Ascending aorta (tissue), 2 donors: ENCODE data around the gene IRAK4. TPM values are rescaled to one million over a fixed set of nuclear protein-coding genes. Genes with fewer than 3 reads are reported as not detected.
A peak's percentile ranks its signal among the peaks of the same experiment; 100 is the strongest.

ENCODE experiments used
- DNase-seq, 2 donors: peaks; one replicate each; pipeline ENCODE4 v3.0.0-alpha.2; 2019; ENCODE audit warnings: low spot score in 2 of 2
- H3K27ac ChIP-seq, 2 donors: fragments of 200-600 bp; sonication (generic); one replicate each; pipeline ENCODE4 v1.5.1; 2016 to 2017; ENCODE audit warnings: mild to moderate bottlenecking in 1 of 2
- H3K27me3 ChIP-seq: fragments of 200-600 bp; sonication (generic); one replicate; pipeline ENCODE4 v1.5.1; 2017
- H3K36me3 ChIP-seq, 2 donors: fragments of 200-600 bp; sonication (generic); one replicate each; pipeline ENCODE4 v1.5.1; 2016
- H3K4me1 ChIP-seq, 2 donors: fragments of 200-600 bp; sonication (generic); one replicate each; pipeline ENCODE4 v1.5.1; 2016 to 2017; ENCODE audit warnings: mild to moderate bottlenecking in 1 of 2
- H3K4me3 ChIP-seq, 2 donors: fragments of 200-600 bp; sonication (generic); one replicate each; pipeline ENCODE4 v1.5.1; 2016 to 2017; ENCODE audit warnings: mild to moderate bottlenecking in 1 of 2
- H3K9me3 ChIP-seq, 2 donors: fragments of 200-600 bp; sonication (generic); one replicate each; pipeline ENCODE4 v1.5.1; 2016
- intact Hi-C: fragments of 100-400 bp; cut with DNase I; formaldehyde crosslinking; loops from one replicate; pipeline ENCODE4 v1.15.1; 2023
- total RNA-seq: library from RNA; depleted of rRNA; stranded (reverse); fragments of >200 nt; gene quantifications from one replicate; pipeline ENCODE4 v1.1.0, GENCODE V29; 2016
- TF ChIP-seq, protein P1 (sequence below), 3 experiments: fragments of 200-600 bp in 2 of 3; fragments of 450-650 bp in 1 of 3; sonication (generic) in 2 of 3; IDR thresholded peaks; one replicate each; pipeline ENCODE4 v1.5.1; 2016 to 2019; ENCODE audit warnings: antibody characterized with exemption in 3 of 3, mild to moderate bottlenecking in 1 of 3, moderate library complexity in 1 of 3

The IRAK4 gene
- total RNA-seq, 1 donor from 2014 or later = 7.3 TPM

DNA sequence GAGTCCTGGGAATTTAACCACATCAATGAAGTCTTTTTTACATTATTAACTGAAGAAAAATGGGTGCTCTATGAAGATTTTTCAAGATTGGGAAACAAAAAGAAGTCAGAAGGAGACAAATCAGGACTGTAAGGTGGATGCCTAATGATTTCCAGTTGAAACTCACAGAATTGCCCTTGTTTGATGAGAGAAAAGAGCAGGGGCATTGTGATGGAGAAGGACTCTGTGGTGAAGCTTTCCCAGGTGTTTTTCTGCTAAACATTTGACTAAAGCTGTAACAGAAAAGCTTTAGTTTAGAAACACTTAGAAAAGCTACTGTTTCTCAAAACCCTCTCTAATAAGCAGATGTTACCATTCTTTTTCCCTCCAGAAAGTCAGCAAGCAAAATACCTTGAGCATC lies 5.8 kb downstream of the IRAK4 start:
- TF ChIP-seq, protein P1, sequence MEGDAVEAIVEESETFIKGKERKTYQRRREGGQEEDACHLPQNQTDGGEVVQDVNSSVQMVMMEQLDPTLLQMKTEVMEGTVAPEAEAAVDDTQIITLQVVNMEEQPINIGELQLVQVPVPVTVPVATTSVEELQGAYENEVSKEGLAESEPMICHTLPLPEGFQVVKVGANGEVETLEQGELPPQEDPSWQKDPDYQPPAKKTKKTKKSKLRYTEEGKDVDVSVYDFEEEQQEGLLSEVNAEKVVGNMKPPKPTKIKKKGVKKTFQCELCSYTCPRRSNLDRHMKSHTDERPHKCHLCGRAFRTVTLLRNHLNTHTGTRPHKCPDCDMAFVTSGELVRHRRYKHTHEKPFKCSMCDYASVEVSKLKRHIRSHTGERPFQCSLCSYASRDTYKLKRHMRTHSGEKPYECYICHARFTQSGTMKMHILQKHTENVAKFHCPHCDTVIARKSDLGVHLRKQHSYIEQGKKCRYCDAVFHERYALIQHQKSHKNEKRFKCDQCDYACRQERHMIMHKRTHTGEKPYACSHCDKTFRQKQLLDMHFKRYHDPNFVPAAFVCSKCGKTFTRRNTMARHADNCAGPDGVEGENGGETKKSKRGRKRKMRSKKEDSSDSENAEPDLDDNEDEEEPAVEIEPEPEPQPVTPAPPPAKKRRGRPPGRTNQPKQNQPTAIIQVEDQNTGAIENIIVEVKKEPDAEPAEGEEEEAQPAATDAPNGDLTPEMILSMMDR (IDR thresholded peaks at IDR 0.05) = no peak
- H3K36me3 ChIP-seq = peaks cover 9 to 10% of the 10 kb centered on the region in 2 donors
- intact Hi-C loops = no loop called here
- no peak overlapping the region for H3K27ac ChIP-seq
- peaks cover 4 to 17% of the 10 kb centered on the region in 2 donors for H3K4me1 ChIP-seq
- no peaks in the 10 kb centered on the region for H3K9me3 ChIP-seq
- no peak overlapping the region for H3K4me3 ChIP-seq
- DNase-seq = no peak
- no peaks in the 10 kb centered on the region for H3K27me3 ChIP-seq

DNA sequence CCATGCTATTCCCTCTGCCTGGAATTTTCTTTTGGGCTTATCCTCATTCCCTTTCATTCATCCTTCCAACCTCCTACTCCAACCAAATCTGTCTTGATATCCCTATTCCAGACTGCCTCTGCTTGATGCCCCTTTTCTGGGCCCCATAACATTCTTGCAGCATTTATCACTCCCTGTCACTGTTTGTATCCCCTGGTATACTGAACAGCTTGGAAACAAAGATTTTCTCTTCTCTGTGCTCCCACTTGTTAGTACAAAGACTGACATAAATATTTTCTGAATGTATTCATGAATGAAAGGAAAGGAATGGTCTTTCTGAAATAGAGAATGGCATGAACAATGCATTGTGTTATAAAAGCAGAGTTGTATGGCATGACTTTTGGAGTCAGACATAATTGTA lies 7.5 kb downstream of the IRAK4 start:
- intact Hi-C loops = no loop called here
- Histone ChIP-seq H3K9me3 (no peaks in the 10 kb centered on the region), H3K36me3 (peaks cover 16 to 25% of the 10 kb centered on the region in 2 donors), H3K27me3 (no peaks in the 10 kb centered on the region), H3K4me3 (no peak overlapping the region), H3K27ac (no peak overlapping the region), H3K4me1 (no peaks in the 10 kb centered on the region)
- no peak for DNase-seq
- TF ChIP-seq, protein P1 (IDR thresholded peaks at IDR 0.05) = no peak

DNA sequence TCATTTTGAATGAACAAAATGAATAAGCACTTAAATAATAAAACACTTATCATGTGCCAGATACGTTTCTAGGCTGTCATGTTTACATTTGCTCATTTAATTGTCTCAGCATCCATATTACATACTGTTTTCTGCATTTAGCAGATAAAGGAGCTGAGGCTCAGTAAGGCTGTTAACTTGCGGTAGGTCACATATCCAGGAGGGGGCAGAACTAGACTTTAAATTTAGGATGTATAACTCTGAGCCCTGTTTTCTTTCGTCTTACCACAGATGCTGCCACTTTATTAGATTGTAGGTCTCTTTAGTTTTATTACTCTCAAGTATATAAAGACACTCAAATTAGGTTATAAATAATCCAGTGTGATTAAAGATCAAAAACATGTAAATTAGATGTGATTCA lies 17.7 kb downstream of the IRAK4 start:
- Histone ChIP-seq H3K9me3 (no peaks in the 10 kb centered on the region), H3K36me3 (peaks cover 46 to 65% of the 10 kb centered on the region in 2 donors), H3K4me1 (no peaks in the 10 kb centered on the region), H3K4me3 (no peak overlapping the region), H3K27me3 (no peaks in the 10 kb centered on the region), H3K27ac (no peak overlapping the region)
- TF ChIP-seq, protein P1 (IDR thresholded peaks at IDR 0.05) = peak in 1 of 3 experiments; percentile 27
- no peak for DNase-seq
- intact Hi-C loops = no loop called here

DNA sequence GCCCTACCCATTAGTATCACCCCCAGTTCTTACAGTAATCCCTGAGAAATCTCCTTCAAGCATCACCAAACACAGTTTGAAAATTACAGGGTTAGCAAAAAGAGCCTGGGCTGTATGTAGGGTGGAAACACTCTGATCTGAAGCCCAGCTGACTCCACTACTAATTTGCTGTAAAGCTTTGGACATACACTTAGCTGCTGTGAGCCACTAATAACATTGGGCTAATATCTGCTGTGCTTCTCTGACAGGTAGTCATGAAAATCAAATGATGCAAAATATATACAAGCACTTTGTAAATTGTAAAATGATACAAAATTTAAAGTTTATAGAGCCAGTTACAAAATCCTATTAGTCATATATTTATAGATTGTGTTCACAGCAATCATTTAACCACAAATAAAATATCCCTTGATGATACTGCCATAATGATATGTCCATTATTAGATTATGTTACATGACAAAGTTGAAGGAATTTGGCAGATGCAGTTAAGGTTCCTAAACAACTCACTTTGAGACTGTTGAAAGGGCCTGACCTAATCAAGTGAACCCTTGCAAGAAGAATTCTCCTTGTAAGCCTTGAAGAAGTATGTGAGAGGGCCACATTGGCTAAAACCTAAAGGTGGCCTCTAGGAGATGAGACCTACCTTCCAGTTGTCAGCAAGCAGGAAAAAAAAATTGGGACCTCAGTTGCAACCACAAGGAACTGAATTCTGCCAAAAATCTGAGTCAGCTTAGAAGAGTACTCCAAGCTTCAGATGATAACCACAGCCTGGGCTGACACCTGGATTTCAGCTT lies 28.3 kb downstream of the IRAK4 start:
- intact Hi-C loops = no loop called here
- H3K4me1 ChIP-seq = no peaks in the 10 kb centered on the region
- no peak overlapping the region for H3K27ac ChIP-seq
- no peaks in the 10 kb centered on the region for H3K9me3 ChIP-seq
- H3K27me3 ChIP-seq = no peaks in the 10 kb centered on the region
- peaks cover 48 to 50% of the 10 kb centered on the region in 2 donors for H3K36me3 ChIP-seq
- no peak for DNase-seq
- no peak overlapping the region for H3K4me3 ChIP-seq
- TF ChIP-seq, protein P1 (IDR thresholded peaks at IDR 0.05) = no peak

DNA sequence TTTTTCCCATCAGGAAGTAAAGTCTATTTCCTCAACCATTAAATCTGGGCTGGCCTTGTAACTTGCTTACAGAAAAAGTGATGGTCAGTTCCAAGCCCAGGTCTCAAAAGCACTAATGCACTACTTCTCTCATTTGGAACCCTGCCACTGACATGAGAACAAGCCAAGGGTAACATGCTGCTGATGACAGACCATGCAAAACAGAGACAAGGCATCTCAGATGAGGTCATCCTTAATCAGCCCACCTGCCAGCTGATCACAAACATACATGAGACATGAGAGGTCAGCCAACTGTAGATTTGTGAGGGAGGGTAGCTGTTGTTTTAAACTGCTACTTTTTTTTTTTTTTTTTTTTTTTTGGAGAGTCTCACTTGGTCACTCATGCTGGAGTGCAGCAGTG lies 31.2 kb downstream of the IRAK4 start:
- no peak overlapping the region for H3K27ac ChIP-seq
- TF ChIP-seq, protein P1 (IDR thresholded peaks at IDR 0.05) = no peak
- no peak overlapping the region for H3K4me3 ChIP-seq
- intact Hi-C loops = no loop called here
- no peaks in the 10 kb centered on the region for H3K9me3 ChIP-seq
- DNase-seq = no peak
- no peaks in the 10 kb centered on the region for H3K4me1 ChIP-seq
- peaks cover 23 to 25% of the 10 kb centered on the region in 2 donors for H3K36me3 ChIP-seq
- H3K27me3 ChIP-seq = no peaks in the 10 kb centered on the region
